PC-9 (cell line): ENCODE results near the gene DLEC1.

Experiments
- CTCF ChIP-seq: fragments of 200-600 bp; sonication (generic); conservative IDR thresholded peaks from 2 replicates; pipeline ENCODE4 v1.6.1; 2017; ENCODE audit warnings: mixed run types, antibody characterized with exemption, mild to moderate bottlenecking, moderate library complexity
- EZH2 ChIP-seq: fragments of 200-600 bp; sonication (generic); IDR thresholded peaks from 2 replicates; pipeline ENCODE4 v1.8.0; 2017; ENCODE audit warnings: antibody characterized with exemption, low read depth

DNA sequence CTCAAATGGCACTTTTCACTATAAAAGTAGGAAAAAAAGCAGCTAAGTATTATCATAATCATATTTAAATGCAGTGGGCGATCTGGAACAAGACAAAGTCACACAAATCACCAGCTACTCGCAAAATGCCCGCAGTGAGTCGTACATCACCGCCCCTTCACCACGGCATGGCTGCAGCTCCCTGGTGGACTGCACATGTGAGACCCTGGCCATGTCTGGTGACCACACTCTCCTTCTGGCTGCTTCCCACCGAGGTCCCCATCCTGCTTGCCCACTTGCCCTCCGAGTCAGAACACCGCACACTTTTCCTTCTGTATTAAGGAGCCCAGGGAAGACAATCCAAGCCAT is 59.3 kb downstream of the DLEC1 start:
- TF ChIP-seq CTCF (no peak), EZH2 (no peak)
